ENCODE results near the gene SDK2. TPM values are rescaled to one million over a fixed set of nuclear protein-coding genes. Genes with fewer than 3 reads are reported as not detected.

Gene SDK2
- polyA plus RNA-seq, 3 donors, result 0.01 TPM; not detected in 2

DNA sequence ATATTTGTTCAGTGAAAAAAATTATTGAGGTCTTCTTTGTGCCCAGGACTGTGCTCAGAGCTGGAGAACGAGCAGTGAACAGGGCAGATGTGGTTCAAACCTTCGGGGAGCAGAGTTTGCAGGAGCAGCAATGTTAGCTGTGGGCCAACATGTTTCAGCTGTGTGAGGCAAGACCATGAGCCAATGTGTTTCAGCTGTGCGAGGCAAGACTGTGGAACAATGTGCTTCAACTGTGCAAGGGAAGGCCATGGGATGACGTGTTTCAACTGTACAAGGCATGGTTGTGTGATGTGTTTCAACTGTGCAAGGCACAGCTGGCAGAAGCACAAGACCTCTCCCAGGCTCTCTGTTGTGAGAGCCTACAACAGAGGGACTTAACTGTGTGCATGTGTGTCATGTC, 35.2 kb upstream of the SDK2 start:
- TF ChIP-seq, protein P1, sequence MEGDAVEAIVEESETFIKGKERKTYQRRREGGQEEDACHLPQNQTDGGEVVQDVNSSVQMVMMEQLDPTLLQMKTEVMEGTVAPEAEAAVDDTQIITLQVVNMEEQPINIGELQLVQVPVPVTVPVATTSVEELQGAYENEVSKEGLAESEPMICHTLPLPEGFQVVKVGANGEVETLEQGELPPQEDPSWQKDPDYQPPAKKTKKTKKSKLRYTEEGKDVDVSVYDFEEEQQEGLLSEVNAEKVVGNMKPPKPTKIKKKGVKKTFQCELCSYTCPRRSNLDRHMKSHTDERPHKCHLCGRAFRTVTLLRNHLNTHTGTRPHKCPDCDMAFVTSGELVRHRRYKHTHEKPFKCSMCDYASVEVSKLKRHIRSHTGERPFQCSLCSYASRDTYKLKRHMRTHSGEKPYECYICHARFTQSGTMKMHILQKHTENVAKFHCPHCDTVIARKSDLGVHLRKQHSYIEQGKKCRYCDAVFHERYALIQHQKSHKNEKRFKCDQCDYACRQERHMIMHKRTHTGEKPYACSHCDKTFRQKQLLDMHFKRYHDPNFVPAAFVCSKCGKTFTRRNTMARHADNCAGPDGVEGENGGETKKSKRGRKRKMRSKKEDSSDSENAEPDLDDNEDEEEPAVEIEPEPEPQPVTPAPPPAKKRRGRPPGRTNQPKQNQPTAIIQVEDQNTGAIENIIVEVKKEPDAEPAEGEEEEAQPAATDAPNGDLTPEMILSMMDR (IDR thresholded peaks at IDR 0.05), result no peak
- peaks cover 0 to 11% of the 10 kb centered on the region in 2 donors for H3K9me3 ChIP-seq (replicated peaks in 1 of 2; ENCODE audit: control insufficient read depth in 1 of 2, insufficient read depth in 1 of 2, low read length in 2 of 2)
- Mint-ChIP-seq H3K27me3 (ENCODE audit: low read depth in 3 of 3) (peaks cover 0 to 4% (median 2%) of the 10 kb centered on the region in 3 donors), H3K36me3 (no peaks in the 10 kb centered on the region), H3K4me1 (no peaks in the 10 kb centered on the region), H3K27ac (no peak overlapping the region), H3K9me3 (peaks cover 5 to 11% (median 8%) of the 10 kb centered on the region in 7 donors), H3K4me3 (no peak overlapping the region)
- H3K36me3 ChIP-seq (replicated peaks in 1 of 2; ENCODE audit: control insufficient read depth in 1 of 2, insufficient read depth in 2 of 2, low read length in 2 of 2), result no peaks in the 10 kb centered on the region
- intact Hi-C loops (cut with micrococcal nuclease), result no loop called here
- H3K4me2 ChIP-seq (replicated peaks; ENCODE audit: extremely low read depth, low read length, poor library complexity, severe bottlenecking), result no peak overlapping the region
- H2AFZ ChIP-seq (ENCODE audit: insufficient read depth, low read depth, low read length, poor library complexity, severe bottlenecking), result no peak overlapping the region
- H3K27me3 ChIP-seq (ENCODE audit: control insufficient read depth in 2 of 2, insufficient read depth in 2 of 2, low read length in 2 of 2), result peaks cover 0 to 2% of the 10 kb centered on the region in 2 donors
- H4K20me1 ChIP-seq (ENCODE audit: insufficient read depth, low read length), result no peaks in the 10 kb centered on the region
- no peaks in the 10 kb centered on the region for H3K4me1 ChIP-seq (ENCODE audit: control insufficient read depth in 1 of 2, insufficient read depth in 2 of 2, low read length in 2 of 2)
- H3K79me2 ChIP-seq (ENCODE audit: insufficient read depth, low read length), result no peaks in the 10 kb centered on the region
- 95% methylated on average over 4 of the region's 4 CpGs for WGBS (ENCODE audit: insufficient coverage)
- DNase-seq, result no peak
- H3K9ac ChIP-seq (ENCODE audit: insufficient read depth, low read length, poor library complexity, severe bottlenecking), result no peak overlapping the region
- H3K27ac ChIP-seq (ENCODE audit: low read depth in 1 of 2, low read length in 2 of 2), result no peak overlapping the region
- H3K4me3 ChIP-seq (replicated peaks in 1 of 3; ENCODE audit: low read depth in 2 of 3, low read length in 3 of 3), result no peak overlapping the region

DNA sequence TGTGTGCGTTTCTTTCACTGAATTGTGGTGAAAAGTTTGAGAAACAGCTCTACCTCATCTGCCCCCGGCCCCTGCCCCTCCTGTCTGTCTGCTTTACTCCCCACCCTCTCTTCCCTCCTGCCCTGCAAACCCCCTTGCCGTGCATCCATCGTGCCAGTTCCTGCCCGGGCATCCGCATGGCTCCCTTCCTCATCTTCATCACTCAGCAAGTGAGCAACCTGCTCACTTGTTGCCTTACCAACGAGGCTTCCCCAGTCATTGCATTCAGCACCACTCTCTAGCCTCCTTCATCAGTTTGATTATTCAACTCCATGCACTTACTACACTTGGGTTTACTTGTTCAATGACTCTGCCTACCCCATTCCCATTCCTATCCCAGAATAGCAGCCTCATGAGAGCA, 34.8 kb upstream of the SDK2 start:
- Mint-ChIP-seq H3K36me3 (no peaks in the 10 kb centered on the region), H3K27me3 (ENCODE audit: low read depth in 3 of 3) (peaks cover 0 to 4% (median 2%) of the 10 kb centered on the region in 3 donors), H3K4me3 (no peak overlapping the region), H3K4me1 (no peaks in the 10 kb centered on the region), H3K27ac (no peak overlapping the region), H3K9me3 (peaks cover 5 to 11% (median 8%) of the 10 kb centered on the region in 7 donors)
- 82% methylated on average over 5 of the region's 7 CpGs for WGBS (ENCODE audit: insufficient coverage)
- TF ChIP-seq, protein P1 (IDR thresholded peaks at IDR 0.05), result no peak
- Histone ChIP-seq H3K4me3 (replicated peaks in 1 of 3; ENCODE audit: low read depth in 2 of 3, low read length in 3 of 3) (no peak overlapping the region), H4K20me1 (ENCODE audit: insufficient read depth, low read length) (no peaks in the 10 kb centered on the region), H3K4me1 (ENCODE audit: control insufficient read depth in 1 of 2, insufficient read depth in 2 of 2, low read length in 2 of 2) (no peaks in the 10 kb centered on the region), H3K79me2 (ENCODE audit: insufficient read depth, low read length) (no peaks in the 10 kb centered on the region), H2AFZ (ENCODE audit: insufficient read depth, low read depth, low read length, poor library complexity, severe bottlenecking) (no peak overlapping the region), H3K9me3 (replicated peaks in 1 of 2; ENCODE audit: control insufficient read depth in 1 of 2, insufficient read depth in 1 of 2, low read length in 2 of 2) (peaks cover 0 to 11% of the 10 kb centered on the region in 2 donors), H3K36me3 (replicated peaks in 1 of 2; ENCODE audit: control insufficient read depth in 1 of 2, insufficient read depth in 2 of 2, low read length in 2 of 2) (no peaks in the 10 kb centered on the region), H3K27ac (ENCODE audit: low read depth in 1 of 2, low read length in 2 of 2) (no peak overlapping the region), H3K4me2 (replicated peaks; ENCODE audit: extremely low read depth, low read length, poor library complexity, severe bottlenecking) (no peak overlapping the region), H3K27me3 (ENCODE audit: control insufficient read depth in 2 of 2, insufficient read depth in 2 of 2, low read length in 2 of 2) (peaks cover 0 to 4% of the 10 kb centered on the region in 2 donors), H3K9ac (ENCODE audit: insufficient read depth, low read length, poor library complexity, severe bottlenecking) (no peak overlapping the region)
- DNase-seq, result no peak
- intact Hi-C loops (cut with micrococcal nuclease), result no loop called here
